Superior temporal gyrus (tissue), 1 donor: ENCODE data around the gene FHOD3.
"Not testable (repeated sequence)": the region's sequence is repeated elsewhere in the genome, so short reads cannot be mapped to it uniquely, and the experiment has no call there.

Experiments
- DNase-seq: peaks from one replicate; pipeline ENCODE4 v3.0.0-alpha.2; 2016; ENCODE audit errors: extremely low spot score

FHOD3 gene

DNA sequence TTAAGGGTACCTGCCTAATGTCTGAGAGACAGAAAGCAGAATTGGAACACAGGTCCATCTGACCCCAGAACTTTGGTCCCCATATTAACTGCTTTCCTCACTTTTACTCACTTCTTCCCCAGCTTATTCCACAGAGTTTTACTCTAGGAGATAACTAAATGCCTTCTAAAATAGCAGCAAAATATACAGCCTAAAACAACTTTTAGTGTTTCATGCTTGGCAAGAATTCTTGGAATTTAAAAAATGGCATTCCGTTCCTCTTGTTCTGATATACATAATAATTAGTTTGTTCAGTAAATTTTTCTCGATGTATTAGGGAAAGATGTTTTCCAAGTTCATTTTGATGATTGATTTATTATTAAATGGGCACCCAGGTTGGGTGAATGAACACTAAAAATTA lies 151.9 kb downstream of the FHOD3 start:
- DNase-seq: no peak

DNA sequence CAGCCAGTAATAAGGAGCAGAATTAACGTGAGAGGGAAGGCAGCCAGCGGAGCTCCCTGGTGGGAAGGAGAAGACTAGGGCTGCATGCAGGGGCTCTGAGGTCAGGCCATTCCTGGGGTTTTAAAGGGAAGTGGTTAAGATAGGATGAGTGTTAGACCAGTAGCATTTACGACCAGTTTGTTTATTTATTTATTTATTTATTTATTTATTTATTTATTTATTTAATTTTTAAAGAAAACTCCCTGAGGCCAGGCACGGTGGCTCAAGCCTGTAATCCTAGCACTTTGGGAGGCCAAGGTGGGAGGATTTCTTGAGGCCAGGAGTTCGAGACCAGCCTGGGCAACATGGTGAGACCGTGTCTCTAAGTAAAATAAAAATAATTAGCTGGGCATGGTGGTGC lies 152.8 kb downstream of the FHOD3 start:
- no peak for DNase-seq

DNA sequence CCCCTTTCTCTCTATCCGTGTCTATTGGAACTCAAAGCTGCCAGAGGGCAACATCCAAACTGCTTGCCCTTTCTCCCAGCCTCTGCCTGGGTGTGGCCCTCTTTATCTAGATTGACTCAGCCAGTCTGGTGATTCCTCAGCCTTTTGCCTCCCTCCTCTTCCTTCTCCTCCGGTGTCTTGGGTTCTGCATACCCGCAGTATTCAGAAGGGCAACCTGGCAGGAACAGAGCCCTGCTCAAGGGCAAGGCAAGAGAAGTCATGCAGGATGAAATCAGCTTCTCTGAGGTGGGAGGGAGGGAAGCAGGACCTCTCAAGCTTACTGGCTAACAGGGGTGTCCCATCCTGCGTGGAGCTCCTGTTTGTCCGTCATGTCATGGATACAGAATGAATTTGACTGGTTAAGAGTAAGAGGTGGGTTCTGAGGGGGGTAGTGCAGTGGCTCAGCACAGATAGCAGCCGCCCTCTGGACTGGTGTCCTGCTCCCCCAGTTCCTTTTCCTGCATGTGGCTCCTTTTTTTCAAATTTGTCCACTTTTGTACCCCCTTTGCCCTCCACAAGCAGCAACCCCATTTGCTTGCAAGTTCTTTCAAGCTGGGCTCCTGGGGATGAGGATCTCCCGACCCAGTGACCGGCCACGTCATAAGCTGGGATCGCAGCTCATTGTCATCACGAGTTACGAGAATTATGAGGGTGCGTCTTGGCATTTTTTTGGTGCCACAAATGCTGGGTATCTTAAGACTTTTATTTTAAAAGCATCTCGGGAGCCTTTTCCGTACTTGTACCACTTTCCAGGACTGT lies 154.1 kb downstream of the FHOD3 start:
- no peak for DNase-seq

DNA sequence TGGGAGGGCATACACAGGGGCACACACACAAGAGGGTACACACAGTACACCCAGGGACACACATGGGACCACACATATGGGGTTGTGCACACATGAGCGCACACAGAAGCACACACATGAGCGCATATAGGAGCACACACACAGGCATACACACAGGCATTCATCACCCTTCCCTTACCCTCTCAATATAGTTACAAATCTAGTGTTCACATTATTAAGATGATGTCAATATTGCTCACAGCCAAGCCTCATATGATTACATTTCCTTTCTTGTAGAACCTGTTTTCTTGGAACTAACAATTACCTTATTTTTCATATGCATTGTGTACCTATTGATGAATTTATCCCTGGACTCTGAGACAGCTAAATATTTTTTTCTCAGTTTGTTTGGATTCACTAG lies 156.7 kb downstream of the FHOD3 start:
- DNase-seq: no peak

DNA sequence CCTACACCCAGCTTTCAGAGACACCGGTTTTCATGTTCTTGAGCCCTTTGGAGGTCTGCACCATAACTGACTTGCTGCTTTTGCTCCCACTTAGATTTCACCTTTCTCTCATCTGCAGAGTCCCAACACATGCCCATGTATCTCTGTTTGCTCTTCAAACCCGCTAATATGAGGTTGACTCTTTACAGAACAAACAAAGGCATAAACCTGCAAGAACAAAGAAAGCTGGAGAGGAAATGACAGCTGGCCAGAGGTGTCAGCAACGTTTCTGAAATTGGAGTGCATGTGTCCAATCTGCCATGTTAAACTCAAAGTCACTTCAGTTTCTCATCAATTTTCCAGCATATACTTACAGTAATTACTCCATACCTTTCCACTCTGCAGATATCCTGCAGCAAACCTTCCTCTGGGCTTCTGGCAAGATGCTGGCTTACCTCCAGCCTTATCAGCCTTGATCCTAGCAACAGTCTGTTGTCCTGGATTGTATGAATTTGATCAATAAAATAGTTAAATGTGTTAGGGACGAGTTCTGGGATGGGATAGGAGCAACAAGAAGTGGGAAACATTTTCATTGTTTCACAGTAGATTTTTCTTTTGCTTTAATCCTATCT lies 157.4 kb downstream of the FHOD3 start:
- no peak for DNase-seq

DNA sequence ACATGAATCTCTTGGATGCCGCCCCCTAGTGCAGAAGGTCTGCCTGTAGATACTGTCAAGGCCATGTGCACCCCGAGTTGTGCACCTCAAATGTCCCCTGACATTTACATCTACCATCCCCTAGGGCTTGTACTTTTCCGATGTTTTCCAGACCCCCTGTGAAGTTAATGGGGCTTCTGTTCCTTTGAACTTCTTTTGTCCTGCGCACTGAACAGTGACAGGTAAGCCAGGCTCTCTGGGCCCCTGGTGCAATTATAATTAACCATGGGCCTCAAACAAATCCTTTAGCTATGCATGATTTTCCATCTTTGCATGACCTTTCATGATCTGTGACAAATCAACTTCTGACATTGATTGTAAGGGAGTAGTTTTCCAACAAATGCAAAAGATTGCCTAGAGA lies 158.4 kb downstream of the FHOD3 start:
- DNase-seq: no peak

DNA sequence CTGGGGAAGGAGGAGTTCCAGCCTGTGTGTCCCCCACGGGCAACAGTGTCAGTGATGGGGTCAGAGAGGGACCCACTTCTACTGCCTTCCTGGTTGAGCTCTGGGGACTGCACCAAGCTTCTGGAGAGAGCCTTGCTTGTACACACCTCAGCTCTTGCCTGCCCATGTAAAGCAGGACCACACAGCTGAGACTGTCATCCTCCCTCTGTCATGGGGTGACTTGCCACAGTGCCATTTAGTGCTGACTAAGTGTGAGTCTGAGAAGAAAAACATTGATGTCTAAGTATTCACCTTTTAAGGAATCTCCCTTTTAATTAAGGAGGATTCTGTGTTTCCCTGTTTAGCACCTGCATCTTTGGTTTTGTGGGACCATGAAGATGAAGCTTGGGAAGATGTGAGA lies 159.1 kb downstream of the FHOD3 start:
- no peak for DNase-seq

DNA sequence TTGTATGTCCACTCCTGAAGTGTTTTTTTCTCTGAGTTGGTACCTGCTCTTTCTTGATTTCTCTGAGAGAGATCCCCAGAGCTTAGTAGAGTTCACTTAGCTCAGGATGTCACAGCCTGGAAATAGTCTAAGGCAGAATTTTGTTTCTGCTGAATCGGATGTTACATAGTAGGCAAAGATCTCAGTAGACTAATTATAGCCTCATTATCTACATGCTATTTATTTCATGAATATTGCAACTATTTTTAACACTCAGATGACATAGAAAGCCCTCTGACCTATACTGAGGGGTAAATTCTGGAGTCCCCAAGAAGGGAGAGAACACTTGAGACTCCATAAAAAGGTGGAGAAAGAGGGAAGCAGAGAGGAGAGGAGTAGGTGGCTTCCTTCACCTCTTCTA lies 160.2 kb downstream of the FHOD3 start:
- DNase-seq: no peak

DNA sequence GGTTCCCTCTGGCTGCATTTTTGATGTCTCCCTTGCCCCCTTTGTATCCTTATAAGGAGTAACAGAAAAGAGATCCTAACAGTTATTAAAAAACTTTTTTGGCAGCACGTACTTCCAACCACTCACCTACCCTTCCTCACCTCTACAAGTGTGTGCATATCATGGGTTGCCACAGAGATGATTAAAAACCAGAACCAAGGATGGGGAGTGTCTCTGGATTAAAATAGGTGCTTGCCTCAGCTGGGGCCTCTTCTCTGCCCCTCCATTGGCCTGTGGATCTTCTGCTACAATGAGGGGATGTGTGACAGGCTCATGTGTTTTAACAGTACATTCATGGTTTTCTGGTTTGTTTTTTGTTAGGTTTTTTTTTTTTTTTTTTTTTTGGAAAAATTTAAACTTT lies 160.8 kb downstream of the FHOD3 start:
- no peak for DNase-seq

DNA sequence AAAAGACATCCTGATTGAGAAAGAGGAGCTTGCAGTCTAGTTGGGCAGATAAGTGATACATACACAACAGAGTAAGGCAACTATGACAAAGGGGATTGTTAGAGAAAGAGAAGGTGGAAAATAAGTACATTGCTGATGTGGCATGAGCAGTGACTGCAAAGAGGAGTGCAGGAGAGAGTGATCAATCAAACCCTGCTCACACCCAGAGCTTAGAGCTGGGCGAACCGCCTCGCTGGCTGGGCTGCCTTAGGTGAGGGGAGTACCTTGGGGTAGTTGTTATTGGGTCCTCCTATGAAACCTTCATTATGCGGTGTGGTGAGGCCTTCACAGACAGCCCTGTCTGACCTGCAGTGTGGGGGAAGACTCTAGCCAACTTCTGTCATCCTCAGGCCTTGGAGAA lies 161.7 kb downstream of the FHOD3 start:
- no peak for DNase-seq

DNA sequence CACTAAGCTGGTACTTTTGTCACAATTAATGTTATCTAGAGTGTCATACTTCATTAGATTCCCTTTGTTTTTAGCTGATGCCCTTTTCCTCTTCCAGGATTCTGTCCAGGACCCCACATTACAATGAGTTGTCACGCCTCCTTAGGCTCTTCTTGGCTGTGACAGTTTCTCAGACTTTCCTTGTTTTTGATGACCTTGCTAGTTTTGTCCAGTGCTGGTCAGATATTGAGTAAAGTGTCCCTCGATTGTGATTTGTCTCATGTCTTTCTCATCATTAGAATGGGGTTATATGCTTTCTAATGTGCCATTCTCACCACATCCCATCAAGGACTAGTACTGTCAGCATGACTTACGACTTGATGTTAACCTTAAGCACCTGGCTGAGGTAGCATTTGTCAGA lies 162.3 kb downstream of the FHOD3 start:
- no peak for DNase-seq

DNA sequence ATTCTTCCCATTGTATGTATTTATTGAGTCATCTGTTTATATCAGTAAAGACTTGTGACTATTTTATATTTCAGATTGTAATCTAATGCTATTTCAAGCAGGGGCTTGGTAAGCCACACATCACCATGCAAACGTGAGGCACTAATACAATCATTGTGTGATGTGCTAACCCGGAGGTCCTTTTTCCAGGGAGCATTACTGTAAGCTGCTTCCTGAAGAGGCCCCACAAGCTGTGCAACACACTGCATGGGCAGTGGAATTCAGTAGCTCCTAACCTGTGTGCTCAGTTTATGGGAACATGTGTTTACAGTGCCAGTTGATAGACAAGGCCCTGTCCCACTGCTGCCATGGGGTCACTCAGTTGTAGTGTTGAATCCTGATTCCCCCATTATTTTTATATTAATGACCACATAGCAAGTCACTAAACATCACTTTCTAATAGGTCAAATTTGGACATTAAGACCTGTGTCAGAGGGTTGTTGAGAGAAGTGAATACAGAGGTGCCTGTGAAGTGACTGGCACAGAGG lies 162.9 kb downstream of the FHOD3 start:
- no peak for DNase-seq

DNA sequence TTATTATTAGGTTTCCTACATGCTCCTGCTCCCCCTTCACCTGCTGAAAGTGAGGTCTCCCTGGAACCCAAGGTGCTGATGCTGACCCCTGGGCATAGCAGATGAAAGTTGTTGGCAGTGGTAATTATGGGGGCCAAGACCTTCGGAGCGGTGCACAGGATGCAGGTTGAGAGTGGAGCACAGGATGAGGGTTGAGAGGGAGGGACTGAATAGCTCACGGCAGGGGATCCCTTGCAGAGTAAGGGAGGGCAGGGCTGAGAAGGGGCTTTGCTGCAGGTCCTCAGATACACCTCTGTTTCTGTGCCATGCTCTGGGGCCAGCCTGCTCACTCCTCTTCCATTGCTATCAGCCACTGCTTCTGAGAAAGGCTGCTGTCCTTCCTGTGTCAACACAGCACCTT lies 163.3 kb downstream of the FHOD3 start:
- no peak for DNase-seq

DNA sequence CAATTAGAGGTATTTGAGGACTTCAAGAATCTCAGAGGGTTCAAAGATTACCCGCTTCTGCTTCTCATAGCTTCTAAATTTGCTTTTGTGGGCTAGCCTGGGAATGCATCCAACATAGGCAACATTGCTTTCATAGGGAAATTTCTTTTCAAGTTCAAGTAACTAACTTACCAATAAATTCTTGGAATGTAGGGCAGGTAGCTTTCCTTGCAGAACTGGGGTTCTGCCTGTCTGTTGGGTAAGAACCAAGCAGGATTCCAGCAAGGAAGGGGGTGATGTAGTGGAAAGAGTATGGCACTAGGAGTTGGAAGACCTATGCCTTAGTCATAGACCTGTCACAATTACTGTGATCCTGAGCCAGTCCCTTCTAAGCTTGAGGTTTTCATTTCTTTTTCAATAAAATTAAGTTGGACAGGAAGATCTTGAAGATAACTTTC lies 164.1 kb downstream of the FHOD3 start:
- peak; percentile 18 for DNase-seq

DNA sequence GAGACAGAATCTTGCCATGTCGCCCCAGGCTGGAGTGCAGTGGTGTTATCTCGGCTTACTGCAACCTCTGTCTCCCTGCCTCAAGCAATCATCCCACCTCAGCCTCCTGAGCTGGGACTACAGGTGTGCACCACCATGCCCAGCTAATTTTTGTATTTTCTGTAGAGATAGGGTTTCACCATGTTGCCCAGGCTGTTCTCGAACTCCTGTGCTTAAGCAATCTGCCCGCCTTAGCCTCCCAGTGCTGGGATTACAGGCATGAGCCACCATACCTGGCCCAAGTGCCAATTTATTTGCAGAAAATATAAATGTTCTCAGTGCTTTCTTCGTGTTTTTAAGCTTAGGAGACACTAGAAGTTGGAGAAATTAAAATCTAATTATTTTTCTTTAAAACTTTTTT lies 166.0 kb downstream of the FHOD3 start:
- not testable (repeated sequence) for DNase-seq

DNA sequence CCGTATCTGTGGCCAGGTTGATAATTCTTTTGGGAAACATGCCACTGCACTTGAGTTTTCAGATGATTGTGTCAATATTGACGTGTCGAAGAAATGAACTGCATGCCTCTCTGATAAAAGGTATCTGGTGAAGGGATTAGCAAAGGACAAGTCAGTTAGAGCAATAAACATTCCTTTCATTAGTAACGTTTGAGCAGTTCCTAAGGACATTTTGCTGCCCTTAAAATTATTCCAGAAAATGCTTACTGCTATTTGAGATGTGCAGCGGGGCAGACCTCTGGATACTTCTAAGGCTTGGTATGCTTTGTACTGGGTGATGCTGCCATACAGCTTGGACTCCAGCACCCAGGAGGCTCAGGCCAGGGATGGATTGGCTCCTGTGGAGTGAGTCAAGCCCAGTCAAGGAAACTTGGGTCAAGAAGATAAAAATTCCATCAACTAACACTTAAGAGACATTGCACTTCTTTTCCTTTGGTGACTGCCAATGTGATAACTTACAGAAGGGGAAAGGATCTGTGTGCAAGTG lies 166.7 kb downstream of the FHOD3 start:
- no peak for DNase-seq

DNA sequence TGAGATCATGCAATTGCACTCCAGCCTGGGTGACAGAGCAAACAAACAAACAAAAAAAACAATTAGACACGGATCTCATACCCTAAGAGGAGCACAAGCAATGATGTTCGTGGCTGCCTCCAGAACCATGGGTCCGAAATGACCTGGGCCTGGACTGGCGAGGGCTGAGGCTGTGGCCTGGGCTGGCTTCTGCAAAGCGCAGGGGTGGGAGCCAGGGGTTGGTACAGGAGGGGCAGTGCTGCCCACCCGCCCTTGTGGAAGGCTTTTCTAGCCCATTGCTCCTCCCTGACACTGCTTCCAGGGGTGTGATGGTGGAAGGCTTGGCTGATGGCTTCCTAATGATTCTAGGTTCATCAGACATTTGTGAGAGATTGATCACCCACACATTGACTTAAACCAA lies 167.8 kb downstream of the FHOD3 start:
- no peak for DNase-seq

DNA sequence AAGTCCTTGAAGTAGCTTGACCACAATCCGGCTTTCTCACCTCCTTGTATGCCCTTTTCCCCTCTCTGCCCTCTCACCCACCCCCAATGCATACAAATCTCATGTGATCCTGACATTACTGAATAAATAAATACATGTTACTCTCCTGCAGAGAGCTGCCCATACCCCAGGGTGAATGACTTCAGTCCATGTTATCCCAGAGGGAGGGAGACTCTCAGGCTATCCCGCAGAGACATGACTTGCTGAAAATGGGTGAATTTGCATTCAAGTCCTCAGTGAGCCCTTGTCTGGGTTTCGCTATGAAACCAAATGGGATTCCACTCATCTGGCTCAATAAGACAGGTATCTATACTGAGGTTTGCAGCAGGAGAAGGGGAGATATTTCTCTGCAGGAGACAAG lies 168.5 kb downstream of the FHOD3 start:
- DNase-seq: no peak

DNA sequence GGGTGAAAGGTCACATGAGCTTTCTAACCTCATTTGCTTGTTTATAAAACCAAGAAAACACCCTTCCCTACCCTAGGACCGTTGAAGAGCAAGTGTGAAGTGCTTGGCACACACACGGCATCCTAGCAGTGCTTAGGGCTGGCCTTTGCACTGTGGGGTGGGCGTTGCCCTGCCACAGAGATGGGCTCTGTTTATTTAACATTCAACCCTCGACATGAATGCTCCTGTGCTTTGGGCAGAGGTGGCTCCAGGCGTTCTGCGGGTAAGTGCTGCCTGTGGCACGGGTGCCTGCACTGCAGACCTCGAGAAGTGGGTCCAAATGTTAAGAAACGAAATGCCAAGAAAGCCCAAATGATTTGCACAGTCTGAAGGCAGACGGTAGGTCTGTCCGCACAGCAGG lies 170.1 kb downstream of the FHOD3 start:
- DNase-seq: no peak

DNA sequence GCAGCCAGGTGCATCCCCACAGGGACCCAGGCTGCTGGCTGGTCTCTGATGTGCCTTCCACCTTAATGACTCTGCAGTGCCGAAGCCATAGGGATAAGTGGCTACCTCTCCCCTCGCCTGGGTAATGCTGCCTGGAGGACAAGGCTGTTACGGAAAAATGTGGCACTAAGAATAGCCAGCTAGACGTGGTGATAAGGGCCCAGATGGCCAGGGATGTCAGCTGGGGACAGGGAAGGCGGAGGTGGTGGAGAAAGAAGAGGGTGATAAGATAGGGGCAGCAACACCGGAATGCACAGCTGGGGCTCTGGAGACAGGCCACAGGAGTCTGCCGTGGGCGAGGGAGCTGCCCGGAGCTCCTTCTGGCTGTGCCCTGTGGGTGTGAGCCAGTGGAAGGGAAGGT lies 170.6 kb downstream of the FHOD3 start:
- DNase-seq: no peak

DNA sequence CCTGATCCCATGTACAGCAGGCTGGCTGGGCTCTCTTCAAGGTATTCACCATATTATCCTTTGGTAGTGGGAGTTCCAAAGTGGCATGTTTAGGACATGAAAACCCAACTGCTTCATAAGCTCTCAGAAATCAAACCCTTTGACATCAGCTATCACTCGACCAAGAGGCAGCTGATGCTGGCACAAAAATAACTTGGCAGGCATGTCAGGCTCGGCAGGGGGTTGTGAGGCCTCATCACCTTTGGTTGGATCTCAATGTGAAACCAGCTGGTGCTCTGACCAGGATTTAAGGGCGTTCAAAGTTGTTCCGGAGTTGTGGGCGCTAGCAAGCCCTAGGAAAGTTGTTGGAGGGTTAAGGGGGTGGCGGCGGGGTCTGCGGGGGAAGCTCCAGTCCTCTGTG lies 171.9 kb downstream of the FHOD3 start:
- no peak for DNase-seq

DNA sequence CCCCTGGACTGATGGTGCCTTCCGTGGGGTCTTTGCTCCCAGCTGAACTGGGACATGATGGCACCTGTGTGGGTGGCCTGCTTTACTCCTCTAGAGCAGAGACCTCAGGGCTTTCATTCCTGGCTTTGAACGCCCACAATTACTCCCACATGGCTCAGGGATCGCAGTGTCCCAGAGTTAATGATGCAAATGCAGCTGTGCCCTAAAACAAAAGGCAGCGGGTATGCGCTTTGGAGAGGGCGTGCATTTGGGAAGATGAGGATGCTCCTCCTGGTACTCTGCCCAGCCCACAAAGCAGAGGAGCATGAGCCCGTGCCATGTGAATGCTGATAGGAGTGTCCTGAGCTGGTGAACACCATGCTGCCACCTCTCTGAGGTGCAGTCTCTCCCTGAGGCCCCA lies 173.4 kb downstream of the FHOD3 start:
- DNase-seq: no peak

DNA sequence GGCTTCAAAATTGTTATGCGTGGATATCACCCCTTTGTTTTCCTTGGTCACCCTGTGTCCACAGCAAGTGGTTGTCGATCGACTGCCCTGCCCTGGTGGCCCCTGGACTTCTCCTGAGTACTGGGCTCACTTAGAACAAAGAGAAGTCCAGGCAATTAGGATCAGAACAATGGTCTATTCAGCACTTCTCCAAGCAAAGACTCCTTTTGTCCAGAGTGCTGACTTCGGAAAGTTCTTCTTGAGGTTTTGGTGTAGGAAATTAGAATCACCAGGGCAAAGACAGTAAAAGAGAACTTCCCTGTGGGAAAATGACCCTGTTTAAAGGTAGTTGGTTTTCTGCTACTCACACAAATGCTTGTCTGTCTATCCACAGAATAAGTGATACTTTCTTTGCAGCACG lies 173.9 kb downstream of the FHOD3 start:
- DNase-seq: no peak
